ENCODE data around the gene THSD7A.

Gene THSD7A

DNA sequence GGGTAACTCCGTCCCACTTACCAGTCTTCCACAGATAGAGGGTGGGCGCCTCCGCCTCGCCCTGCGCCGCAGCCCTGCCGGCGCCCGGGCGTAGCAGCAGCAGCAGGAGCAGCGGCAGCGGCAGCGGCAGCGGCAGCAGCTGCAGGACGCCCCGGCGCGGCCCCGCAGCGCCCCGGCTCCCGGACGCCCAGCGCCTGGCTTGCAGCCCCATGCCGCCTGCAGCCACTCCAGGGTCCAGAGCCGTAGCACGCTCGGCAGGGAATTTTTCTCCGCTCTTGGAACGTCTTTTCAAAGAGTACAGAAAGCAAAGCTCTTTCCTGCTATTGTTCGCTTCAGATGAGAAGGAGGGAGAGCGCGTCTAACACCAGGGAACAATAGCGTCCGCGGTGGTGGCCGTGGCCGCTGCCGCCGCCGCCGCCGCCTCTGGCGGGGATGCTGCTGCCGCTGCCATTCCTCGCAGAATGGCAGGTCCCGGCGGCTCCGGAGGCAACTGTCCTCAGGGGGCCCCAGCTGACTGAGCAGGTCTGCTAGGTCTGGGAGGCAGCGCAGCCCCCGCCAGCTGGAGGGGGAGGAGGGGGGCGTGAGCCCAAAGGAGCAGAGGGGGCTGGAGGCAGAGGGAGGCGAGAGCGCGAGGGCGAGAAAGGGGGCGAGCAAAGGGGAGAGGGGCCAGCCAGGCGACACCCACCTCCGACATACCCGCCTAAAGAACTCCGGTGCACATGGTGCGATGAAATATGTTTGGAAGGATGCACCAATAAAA is at the start of gene THSD7A:
THSD7A (minus strand) TSS at position 463 of the 760 bp plus-strand sequence; CDS start at position 211, 252 bp downstream.
- Histone ChIP-seq H3K4me3 (ENCODE audit: low read depth in 1 of 2, low read length in 2 of 2) (peak within 1 kb of the TSS; percentile 70 to 83), H3K9me3 (ENCODE audit: low read length) (no peaks in the 10 kb centered on the region), H3K36me3 (ENCODE audit: insufficient read depth, low read length) (no peaks in the 10 kb centered on the region), H3K27ac (ENCODE audit: low read depth, low read length) (peak within 1 kb of the TSS; percentile 61), H3K27me3 (ENCODE audit: control insufficient read depth in 1 of 2, insufficient read depth in 2 of 2, low read length in 2 of 2) (no peaks in the 10 kb centered on the region), H3K9ac (ENCODE audit: low read length) (peak within 1 kb of the TSS; percentile 47), H3K4me1 (ENCODE audit: insufficient read depth, low read length) (peaks cover 8% of the 10 kb centered on the region)

DNA sequence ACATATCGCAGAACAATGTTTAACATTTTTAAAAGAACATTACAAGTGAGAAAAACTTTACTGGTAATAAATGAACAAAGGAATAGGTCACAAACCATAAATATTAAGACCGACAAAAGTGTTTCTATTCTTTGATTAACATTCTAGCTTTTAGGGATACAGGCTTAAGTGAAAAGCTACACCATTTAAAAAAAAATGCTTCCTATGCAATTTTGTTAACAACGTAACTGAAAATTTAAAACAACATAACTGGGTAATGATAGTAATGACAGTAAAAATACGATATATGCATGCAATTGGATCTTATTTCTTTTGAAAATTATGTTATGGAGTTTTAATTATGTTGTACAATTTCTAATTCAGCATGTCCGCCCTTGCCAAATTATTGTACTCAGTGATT is 49.7 kb upstream of the THSD7A start:
- Histone ChIP-seq H3K9ac (ENCODE audit: low read length) (no peak overlapping the region), H3K27me3 (ENCODE audit: control insufficient read depth in 1 of 2, insufficient read depth in 2 of 2, low read length in 2 of 2) (no peaks in the 10 kb centered on the region)

DNA sequence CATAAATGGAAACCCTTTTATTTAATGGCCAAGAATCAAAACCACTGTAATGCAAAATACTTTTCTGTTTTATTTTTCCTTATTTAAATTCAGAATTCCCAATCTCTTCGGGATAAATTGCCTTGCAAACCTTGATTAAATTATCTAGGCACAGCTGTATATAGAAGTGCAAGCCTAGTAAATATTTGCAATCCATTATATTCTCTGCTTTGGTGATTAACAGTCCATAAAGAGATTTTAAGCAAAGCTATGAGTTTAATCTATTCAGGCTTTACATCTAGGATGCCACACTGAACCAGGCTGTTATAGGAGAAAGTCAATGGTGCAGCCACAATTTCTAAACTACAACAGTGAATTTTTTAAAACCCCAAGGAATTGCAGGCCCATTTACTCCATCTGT is 43.6 kb upstream of the THSD7A start:
- H3K4me1 ChIP-seq (ENCODE audit: insufficient read depth, low read length): no peaks in the 10 kb centered on the region
- H3K36me3 ChIP-seq (ENCODE audit: insufficient read depth, low read length): no peaks in the 10 kb centered on the region
- H3K9ac ChIP-seq (ENCODE audit: low read length): no peak overlapping the region
- no peaks in the 10 kb centered on the region for H3K27me3 ChIP-seq (ENCODE audit: control insufficient read depth in 1 of 2, insufficient read depth in 2 of 2, low read length in 2 of 2)
- H3K4me3 ChIP-seq (ENCODE audit: low read depth in 1 of 2, low read length in 2 of 2): no peak overlapping the region
- H3K9me3 ChIP-seq (ENCODE audit: low read length): no peaks in the 10 kb centered on the region
- no peak overlapping the region for H3K27ac ChIP-seq (ENCODE audit: low read depth, low read length)

More for the DNA sequence above, 49.7 kb upstream of the THSD7A start:
- no peaks in the 10 kb centered on the region for H3K9me3 ChIP-seq (ENCODE audit: low read length)
- no peaks in the 10 kb centered on the region for H3K4me1 ChIP-seq (ENCODE audit: insufficient read depth, low read length)
- H3K36me3 ChIP-seq (ENCODE audit: insufficient read depth, low read length): no peaks in the 10 kb centered on the region
- H3K4me3 ChIP-seq (ENCODE audit: low read depth in 1 of 2, low read length in 2 of 2): no peak overlapping the region
- no peak overlapping the region for H3K27ac ChIP-seq (ENCODE audit: low read depth, low read length)

- no peaks in the 10 kb centered on the region for H3K36me3 ChIP-seq (ENCODE audit: insufficient read depth, low read length)
- no peaks in the 10 kb centered on the region for H3K4me1 ChIP-seq (ENCODE audit: insufficient read depth, low read length)
- H3K4me3 ChIP-seq (ENCODE audit: low read depth in 1 of 2, low read length in 2 of 2): no peak overlapping the region
- H3K9ac ChIP-seq (ENCODE audit: low read length): no peak overlapping the region
- H3K27me3 ChIP-seq (ENCODE audit: control insufficient read depth in 1 of 2, insufficient read depth in 2 of 2, low read length in 2 of 2): no peaks in the 10 kb centered on the region
- H3K27ac ChIP-seq (ENCODE audit: low read depth, low read length): no peak overlapping the region
- H3K9me3 ChIP-seq (ENCODE audit: low read length): no peaks in the 10 kb centered on the region
Measured at GRCh38 chr7:11865671-11866070, 33.7 kb upstream of the THSD7A start.

DNA sequence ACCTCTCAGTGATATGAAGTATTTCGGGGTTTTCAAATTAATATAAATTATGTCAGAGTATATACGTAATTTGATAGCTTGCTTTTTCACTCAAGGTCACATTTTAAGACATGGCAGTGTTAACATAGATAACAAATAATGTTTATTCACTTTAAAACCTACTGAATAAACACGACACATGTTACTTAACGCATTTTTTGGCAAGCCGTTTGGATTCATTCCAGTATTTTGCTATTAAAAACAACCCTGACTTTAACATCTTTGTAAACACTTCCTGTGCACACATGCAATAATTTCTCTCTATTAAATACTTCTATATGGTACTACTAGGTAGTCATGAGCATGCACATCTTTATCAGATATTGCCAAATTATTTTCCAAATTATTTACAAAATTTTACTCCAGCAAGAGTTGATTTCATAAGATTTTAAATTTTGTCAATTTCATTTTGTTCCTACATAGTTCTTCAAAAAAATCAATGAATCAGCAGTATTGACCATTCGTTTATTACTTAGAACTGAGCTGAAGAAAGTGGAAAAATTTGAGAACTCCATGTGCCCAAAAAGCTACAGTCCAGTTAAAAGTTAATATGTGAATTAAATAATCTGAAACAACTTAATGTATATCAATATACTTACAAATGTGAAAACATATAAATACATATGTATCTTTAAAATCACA is 26.8 kb upstream of the THSD7A start:
- H3K4me3 ChIP-seq (ENCODE audit: low read depth in 1 of 2, low read length in 2 of 2): no peak overlapping the region
- H3K27ac ChIP-seq (ENCODE audit: low read depth, low read length): no peak overlapping the region
- H3K9ac ChIP-seq (ENCODE audit: low read length): no peak overlapping the region
- H3K4me1 ChIP-seq (ENCODE audit: insufficient read depth, low read length): no peaks in the 10 kb centered on the region
- H3K9me3 ChIP-seq (ENCODE audit: low read length): no peaks in the 10 kb centered on the region
- H3K27me3 ChIP-seq (ENCODE audit: control insufficient read depth in 1 of 2, insufficient read depth in 2 of 2, low read length in 2 of 2): no peaks in the 10 kb centered on the region
- H3K36me3 ChIP-seq (ENCODE audit: insufficient read depth, low read length): no peaks in the 10 kb centered on the region

DNA sequence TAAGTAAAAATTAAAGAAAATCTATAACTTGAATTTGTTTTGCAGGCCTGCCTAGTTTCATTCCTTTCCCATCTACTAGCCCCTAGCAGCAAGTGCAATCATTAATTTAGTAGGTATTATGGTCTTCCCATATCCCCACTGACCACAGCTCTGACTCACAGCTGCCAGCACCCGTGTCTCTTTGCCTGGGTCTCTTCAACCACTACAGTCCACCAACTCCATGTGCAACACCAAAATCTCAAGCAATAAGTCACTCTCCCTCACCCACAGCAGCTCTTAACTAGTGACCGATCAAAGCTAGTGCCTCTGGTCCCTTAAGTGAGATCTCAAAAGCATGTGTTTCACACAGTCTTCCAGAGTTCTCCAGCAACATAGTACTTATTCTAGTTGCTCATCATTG is 26.0 kb upstream of the THSD7A start:
- Histone ChIP-seq H3K9ac (ENCODE audit: low read length) (no peak overlapping the region), H3K27ac (ENCODE audit: low read depth, low read length) (no peak overlapping the region), H3K36me3 (ENCODE audit: insufficient read depth, low read length) (no peaks in the 10 kb centered on the region), H3K4me1 (ENCODE audit: insufficient read depth, low read length) (no peaks in the 10 kb centered on the region), H3K9me3 (ENCODE audit: low read length) (no peaks in the 10 kb centered on the region), H3K27me3 (ENCODE audit: control insufficient read depth in 1 of 2, insufficient read depth in 2 of 2, low read length in 2 of 2) (no peaks in the 10 kb centered on the region), H3K4me3 (ENCODE audit: low read depth in 1 of 2, low read length in 2 of 2) (no peak overlapping the region)

DNA sequence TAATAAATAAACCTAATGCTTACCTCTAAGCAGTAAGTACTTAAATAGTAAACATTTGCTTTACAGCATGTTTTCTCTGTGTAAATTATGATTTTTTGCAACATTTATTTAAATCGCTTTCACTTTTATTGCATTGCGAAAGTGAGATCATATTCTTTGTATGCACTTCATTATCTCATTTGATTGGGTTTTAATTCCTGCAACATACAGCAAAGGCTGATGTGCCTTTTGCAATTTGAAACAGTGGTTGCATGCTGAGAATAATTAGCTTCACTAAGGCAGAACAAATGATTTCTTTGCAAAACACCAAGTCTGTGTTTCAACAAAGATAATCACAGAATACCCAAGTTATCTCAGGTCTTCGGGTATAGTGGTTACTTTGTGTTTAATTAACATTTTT is 16.3 kb upstream of the THSD7A start:
- Histone ChIP-seq H3K27me3 (ENCODE audit: control insufficient read depth in 1 of 2, insufficient read depth in 2 of 2, low read length in 2 of 2) (no peaks in the 10 kb centered on the region), H3K4me3 (ENCODE audit: low read depth in 1 of 2, low read length in 2 of 2) (no peak overlapping the region), H3K4me1 (ENCODE audit: insufficient read depth, low read length) (no peaks in the 10 kb centered on the region), H3K27ac (ENCODE audit: low read depth, low read length) (no peak overlapping the region), H3K36me3 (ENCODE audit: insufficient read depth, low read length) (no peaks in the 10 kb centered on the region), H3K9me3 (ENCODE audit: low read length) (no peaks in the 10 kb centered on the region), H3K9ac (ENCODE audit: low read length) (no peak overlapping the region)

DNA sequence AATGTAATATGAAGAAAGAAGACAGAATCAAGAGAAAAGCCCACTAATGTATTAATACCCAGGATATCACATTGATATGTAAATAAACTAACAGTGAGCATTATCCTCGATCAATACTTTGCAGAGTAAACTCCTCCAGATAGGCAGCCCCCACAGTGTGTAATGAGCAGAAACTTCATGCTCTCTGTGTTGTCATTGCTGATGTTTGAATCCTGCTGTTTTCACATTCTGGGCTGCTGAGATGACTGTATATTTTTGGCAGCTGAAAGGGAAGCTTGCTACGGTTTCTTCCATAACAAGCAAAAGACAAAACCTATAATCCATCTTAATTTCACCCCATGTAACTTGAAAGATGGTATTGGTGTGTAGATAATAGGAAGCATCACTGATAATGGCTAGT is 15.3 kb upstream of the THSD7A start:
- H3K36me3 ChIP-seq (ENCODE audit: insufficient read depth, low read length): no peaks in the 10 kb centered on the region
- H3K4me3 ChIP-seq (ENCODE audit: low read depth in 1 of 2, low read length in 2 of 2): no peak overlapping the region
- H3K27ac ChIP-seq (ENCODE audit: low read depth, low read length): no peak overlapping the region
- no peaks in the 10 kb centered on the region for H3K9me3 ChIP-seq (ENCODE audit: low read length)
- H3K4me1 ChIP-seq (ENCODE audit: insufficient read depth, low read length): no peaks in the 10 kb centered on the region
- no peaks in the 10 kb centered on the region for H3K27me3 ChIP-seq (ENCODE audit: control insufficient read depth in 1 of 2, insufficient read depth in 2 of 2, low read length in 2 of 2)
- H3K9ac ChIP-seq (ENCODE audit: low read length): no peak overlapping the region

DNA sequence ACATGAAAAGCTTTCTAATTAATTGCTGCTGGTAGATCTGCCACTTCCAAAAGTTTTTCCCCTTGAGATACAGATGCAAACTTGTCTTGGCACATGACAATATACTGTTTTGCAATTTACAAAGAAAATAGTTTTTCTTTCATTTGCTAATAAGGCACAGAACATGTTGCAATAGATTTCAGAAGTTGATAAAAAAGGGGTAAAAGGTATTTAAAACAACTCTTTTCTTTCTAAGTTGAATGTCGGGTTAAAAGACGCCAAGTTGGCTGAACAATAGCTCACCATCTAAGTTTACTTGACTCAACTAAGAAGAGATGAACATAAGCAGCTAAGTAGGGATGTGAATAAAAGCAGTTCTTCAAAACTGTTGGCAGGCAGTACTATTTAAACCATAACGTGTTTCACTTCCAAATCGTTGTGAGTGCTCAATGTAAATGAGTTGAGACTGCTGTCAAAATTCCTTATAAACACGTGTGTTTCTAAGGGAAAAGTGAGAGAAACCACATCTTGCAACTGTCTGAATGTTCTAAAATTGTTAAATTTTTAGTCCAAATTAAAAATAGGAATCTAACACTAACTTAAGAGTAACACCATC is 14.5 kb upstream of the THSD7A start:
- no peak overlapping the region for H3K9ac ChIP-seq (ENCODE audit: low read length)
- no peak overlapping the region for H3K27ac ChIP-seq (ENCODE audit: low read depth, low read length)
- no peaks in the 10 kb centered on the region for H3K36me3 ChIP-seq (ENCODE audit: insufficient read depth, low read length)
- H3K4me1 ChIP-seq (ENCODE audit: insufficient read depth, low read length): no peaks in the 10 kb centered on the region
- no peaks in the 10 kb centered on the region for H3K9me3 ChIP-seq (ENCODE audit: low read length)
- H3K27me3 ChIP-seq (ENCODE audit: control insufficient read depth in 1 of 2, insufficient read depth in 2 of 2, low read length in 2 of 2): no peaks in the 10 kb centered on the region
- no peak overlapping the region for H3K4me3 ChIP-seq (ENCODE audit: low read depth in 1 of 2, low read length in 2 of 2)

DNA sequence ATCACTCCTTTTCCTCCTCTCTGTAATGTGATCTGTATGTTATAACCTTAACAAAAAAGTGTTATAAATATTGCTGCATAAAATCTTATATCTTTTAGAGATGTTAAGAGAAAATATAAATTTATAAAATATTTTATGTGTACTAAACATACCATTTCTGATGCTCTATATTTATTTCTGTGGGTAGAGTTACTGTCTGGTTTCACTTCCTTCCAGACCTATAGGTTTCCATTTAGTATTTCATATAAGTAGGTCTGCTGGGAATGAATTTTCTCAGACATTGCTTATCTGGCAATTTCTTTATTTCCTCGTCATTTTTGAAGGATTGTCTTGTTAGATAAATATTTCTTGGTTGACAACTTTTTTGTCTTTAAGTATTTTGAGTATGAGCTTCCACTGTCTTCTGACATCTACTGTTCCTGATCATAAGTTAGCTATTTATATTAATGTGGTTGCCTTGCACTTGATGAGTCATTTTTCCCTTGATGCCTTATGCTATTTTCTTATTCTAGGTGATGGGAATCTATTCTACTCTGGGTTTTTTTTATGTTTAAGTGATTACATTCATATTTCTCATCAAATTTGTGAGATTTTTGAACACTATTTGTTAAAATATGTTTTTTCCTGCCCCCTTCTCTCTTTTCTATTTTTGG is 11.2 kb upstream of the THSD7A start:
- no peak overlapping the region for H3K4me3 ChIP-seq (ENCODE audit: low read depth in 1 of 2, low read length in 2 of 2)
- H3K27ac ChIP-seq (ENCODE audit: low read depth, low read length): no peak overlapping the region
- H3K36me3 ChIP-seq (ENCODE audit: insufficient read depth, low read length): no peaks in the 10 kb centered on the region
- H3K27me3 ChIP-seq (ENCODE audit: control insufficient read depth in 1 of 2, insufficient read depth in 2 of 2, low read length in 2 of 2): no peaks in the 10 kb centered on the region
- no peaks in the 10 kb centered on the region for H3K4me1 ChIP-seq (ENCODE audit: insufficient read depth, low read length)
- H3K9me3 ChIP-seq (ENCODE audit: low read length): no peaks in the 10 kb centered on the region
- H3K9ac ChIP-seq (ENCODE audit: low read length): no peak overlapping the region

GRCh38 chr7:11841657-11842056 is 9.7 kb upstream of the THSD7A start:
- H3K9me3 ChIP-seq (ENCODE audit: low read length): no peaks in the 10 kb centered on the region
- H3K27me3 ChIP-seq (ENCODE audit: control insufficient read depth in 1 of 2, insufficient read depth in 2 of 2, low read length in 2 of 2): no peaks in the 10 kb centered on the region
- no peak overlapping the region for H3K4me3 ChIP-seq (ENCODE audit: low read depth in 1 of 2, low read length in 2 of 2)
- H3K27ac ChIP-seq (ENCODE audit: low read depth, low read length): no peak overlapping the region
- no peaks in the 10 kb centered on the region for H3K4me1 ChIP-seq (ENCODE audit: insufficient read depth, low read length)
- no peak overlapping the region for H3K9ac ChIP-seq (ENCODE audit: low read length)
- no peaks in the 10 kb centered on the region for H3K36me3 ChIP-seq (ENCODE audit: insufficient read depth, low read length)

Data from muscle layer of colon (tissue), 2 donors.